ENCODE measurements around the gene STAP2. TPM values are rescaled to one million over a fixed set of nuclear protein-coding genes. Genes with fewer than 3 reads are reported as not detected.

Gene STAP2
- total RNA-seq, 1 donor from 2014 or later = 5.2 TPM

- Histone ChIP-seq H3K4me1 (ENCODE audit: control insufficient read depth in 3 of 3, insufficient read depth in 3 of 3, low read length in 3 of 3) (peaks cover 76 to 81% (median 77%) of the 10 kb centered on the region in 3 donors), H3K9me3 (ENCODE audit: control insufficient read depth in 3 of 3, low read length in 3 of 3) (no peaks in the 10 kb centered on the region), H3K27me3 (ENCODE audit: control insufficient read depth in 3 of 3, insufficient read depth in 3 of 3, low read length in 3 of 3) (no peaks in the 10 kb centered on the region), H3K9ac (ENCODE audit: low read depth in 1 of 3, low read length in 3 of 3) (peak overlapping the region in 2 of 3 donors; percentile 62), H3K36me3 (ENCODE audit: control insufficient read depth in 3 of 3, insufficient read depth in 3 of 3, low read length in 3 of 3) (peaks cover 14 to 16% (median 16%) of the 10 kb centered on the region in 3 donors), H3K27ac (ENCODE audit: low read depth, low read length) (peak overlapping the region; percentile 83), H3K4me3 (ENCODE audit: low read length in 3 of 3) (peak overlapping the region; percentile 48 to 54 (median 49))
Measured at GRCh38 chr19:4369888-4370260, 31.2 kb upstream of the STAP2 start.

- H3K9me3 ChIP-seq (ENCODE audit: control insufficient read depth in 3 of 3, low read length in 3 of 3) = no peaks in the 10 kb centered on the region
- peak overlapping the region; percentile 83 for H3K27ac ChIP-seq (ENCODE audit: low read depth, low read length)
- H3K4me3 ChIP-seq (ENCODE audit: low read length in 3 of 3) = peak overlapping the region; percentile 43 to 54 (median 49)
- H3K9ac ChIP-seq (ENCODE audit: low read depth in 1 of 3, low read length in 3 of 3) = peak overlapping the region in 2 of 3 donors; percentile 50 to 62
- no peaks in the 10 kb centered on the region for H3K27me3 ChIP-seq (ENCODE audit: control insufficient read depth in 3 of 3, insufficient read depth in 3 of 3, low read length in 3 of 3)
- H3K4me1 ChIP-seq (ENCODE audit: control insufficient read depth in 3 of 3, insufficient read depth in 3 of 3, low read length in 3 of 3) = peaks cover 70 to 75% (median 71%) of the 10 kb centered on the region in 3 donors
- H3K36me3 ChIP-seq (ENCODE audit: control insufficient read depth in 3 of 3, insufficient read depth in 3 of 3, low read length in 3 of 3) = peaks cover 15 to 16% (median 16%) of the 10 kb centered on the region in 3 donors
Measured at GRCh38 chr19:4369109-4369887, 30.7 kb upstream of the STAP2 start.

GRCh38 chr19:4368128-4368820, 29.6 kb upstream of the STAP2 start:
- peaks cover 18 to 26% (median 24%) of the 10 kb centered on the region in 3 donors for H3K36me3 ChIP-seq (ENCODE audit: control insufficient read depth in 3 of 3, insufficient read depth in 3 of 3, low read length in 3 of 3)
- H3K9ac ChIP-seq (ENCODE audit: low read depth in 1 of 3, low read length in 3 of 3) = peak overlapping the region; percentile 54 to 74 (median 66)
- no peaks in the 10 kb centered on the region for H3K27me3 ChIP-seq (ENCODE audit: control insufficient read depth in 3 of 3, insufficient read depth in 3 of 3, low read length in 3 of 3)
- H3K27ac ChIP-seq (ENCODE audit: low read depth, low read length) = peak overlapping the region; percentile 83
- no peaks in the 10 kb centered on the region for H3K9me3 ChIP-seq (ENCODE audit: control insufficient read depth in 3 of 3, low read length in 3 of 3)
- peak overlapping the region in 2 of 3 donors; percentile 52 to 54 for H3K4me3 ChIP-seq (ENCODE audit: low read length in 3 of 3)
- H3K4me1 ChIP-seq (ENCODE audit: control insufficient read depth in 3 of 3, insufficient read depth in 3 of 3, low read length in 3 of 3) = peaks cover 60 to 65% (median 61%) of the 10 kb centered on the region in 3 donors

- peak overlapping the region; percentile 54 to 74 (median 66) for H3K9ac ChIP-seq (ENCODE audit: low read depth in 1 of 3, low read length in 3 of 3)
- H3K4me3 ChIP-seq (ENCODE audit: low read length in 3 of 3) = peak overlapping the region in 2 of 3 donors; percentile 52 to 54
- H3K27ac ChIP-seq (ENCODE audit: low read depth, low read length) = peak overlapping the region; percentile 83
- no peaks in the 10 kb centered on the region for H3K9me3 ChIP-seq (ENCODE audit: control insufficient read depth in 3 of 3, low read length in 3 of 3)
- H3K4me1 ChIP-seq (ENCODE audit: control insufficient read depth in 3 of 3, insufficient read depth in 3 of 3, low read length in 3 of 3) = peaks cover 55 to 60% (median 56%) of the 10 kb centered on the region in 3 donors
- no peaks in the 10 kb centered on the region for H3K27me3 ChIP-seq (ENCODE audit: control insufficient read depth in 3 of 3, insufficient read depth in 3 of 3, low read length in 3 of 3)
- peaks cover 24 to 31% (median 30%) of the 10 kb centered on the region in 3 donors for H3K36me3 ChIP-seq (ENCODE audit: control insufficient read depth in 3 of 3, insufficient read depth in 3 of 3, low read length in 3 of 3)
Measured at GRCh38 chr19:4367781-4368127, 29.1 kb upstream of the STAP2 start.

GRCh38 chr19:4367336-4367723, 28.7 kb upstream of the STAP2 start:
- no peaks in the 10 kb centered on the region for H3K9me3 ChIP-seq (ENCODE audit: control insufficient read depth in 3 of 3, low read length in 3 of 3)
- peak overlapping the region in 2 of 3 donors; percentile 1 to 74 for H3K9ac ChIP-seq (ENCODE audit: low read depth in 1 of 3, low read length in 3 of 3)
- H3K36me3 ChIP-seq (ENCODE audit: control insufficient read depth in 3 of 3, insufficient read depth in 3 of 3, low read length in 3 of 3) = peaks cover 27 to 36% (median 34%) of the 10 kb centered on the region in 3 donors
- peaks cover 51 to 56% (median 52%) of the 10 kb centered on the region in 3 donors for H3K4me1 ChIP-seq (ENCODE audit: control insufficient read depth in 3 of 3, insufficient read depth in 3 of 3, low read length in 3 of 3)
- H3K4me3 ChIP-seq (ENCODE audit: low read length in 3 of 3) = peak overlapping the region in 2 of 3 donors; percentile 52 to 54
- peak overlapping the region; percentile 83 for H3K27ac ChIP-seq (ENCODE audit: low read depth, low read length)
- H3K27me3 ChIP-seq (ENCODE audit: control insufficient read depth in 3 of 3, insufficient read depth in 3 of 3, low read length in 3 of 3) = no peaks in the 10 kb centered on the region

GRCh38 chr19:4366666-4367335, 28.2 kb upstream of the STAP2 start:
- Histone ChIP-seq H3K9me3 (ENCODE audit: control insufficient read depth in 3 of 3, low read length in 3 of 3) (no peaks in the 10 kb centered on the region), H3K36me3 (ENCODE audit: control insufficient read depth in 3 of 3, insufficient read depth in 3 of 3, low read length in 3 of 3) (peaks cover 32 to 41% (median 39%) of the 10 kb centered on the region in 3 donors), H3K27ac (ENCODE audit: low read depth, low read length) (no peak overlapping the region), H3K9ac (ENCODE audit: low read depth in 1 of 3, low read length in 3 of 3) (peak overlapping the region in 1 of 3 donors; percentile 1), H3K27me3 (ENCODE audit: control insufficient read depth in 3 of 3, insufficient read depth in 3 of 3, low read length in 3 of 3) (no peaks in the 10 kb centered on the region), H3K4me1 (ENCODE audit: control insufficient read depth in 3 of 3, insufficient read depth in 3 of 3, low read length in 3 of 3) (peaks cover 45 to 50% (median 46%) of the 10 kb centered on the region in 3 donors), H3K4me3 (ENCODE audit: low read length in 3 of 3) (no peak overlapping the region)

GRCh38 chr19:4365791-4366665, 27.4 kb upstream of the STAP2 start:
- Histone ChIP-seq H3K4me1 (ENCODE audit: control insufficient read depth in 3 of 3, insufficient read depth in 3 of 3, low read length in 3 of 3) (peaks cover 38 to 43% (median 39%) of the 10 kb centered on the region in 3 donors), H3K36me3 (ENCODE audit: control insufficient read depth in 3 of 3, insufficient read depth in 3 of 3, low read length in 3 of 3) (peaks cover 33 to 42% (median 39%) of the 10 kb centered on the region in 3 donors), H3K27ac (ENCODE audit: low read depth, low read length) (no peak overlapping the region), H3K27me3 (ENCODE audit: control insufficient read depth in 3 of 3, insufficient read depth in 3 of 3, low read length in 3 of 3) (no peaks in the 10 kb centered on the region), H3K9me3 (ENCODE audit: control insufficient read depth in 3 of 3, low read length in 3 of 3) (no peaks in the 10 kb centered on the region), H3K4me3 (ENCODE audit: low read length in 3 of 3) (no peak overlapping the region), H3K9ac (ENCODE audit: low read depth in 1 of 3, low read length in 3 of 3) (peak overlapping the region in 1 of 3 donors; percentile 16)

GRCh38 chr19:4365341-4365740, 26.7 kb upstream of the STAP2 start:
- Histone ChIP-seq H3K36me3 (ENCODE audit: control insufficient read depth in 3 of 3, insufficient read depth in 3 of 3, low read length in 3 of 3) (peaks cover 33 to 46% (median 40%) of the 10 kb centered on the region in 3 donors), H3K27me3 (ENCODE audit: control insufficient read depth in 3 of 3, insufficient read depth in 3 of 3, low read length in 3 of 3) (no peaks in the 10 kb centered on the region), H3K4me3 (ENCODE audit: low read length in 3 of 3) (no peak overlapping the region), H3K4me1 (ENCODE audit: control insufficient read depth in 3 of 3, insufficient read depth in 3 of 3, low read length in 3 of 3) (peaks cover 31 to 36% (median 32%) of the 10 kb centered on the region in 3 donors), H3K9me3 (ENCODE audit: control insufficient read depth in 3 of 3, low read length in 3 of 3) (no peaks in the 10 kb centered on the region), H3K27ac (ENCODE audit: low read depth, low read length) (no peak overlapping the region), H3K9ac (ENCODE audit: low read depth in 1 of 3, low read length in 3 of 3) (peak overlapping the region in 1 of 3 donors; percentile 16)

All from skeletal muscle tissue (tissue), 4 donors.